Measurements from ENCODE around the gene KMT5C.

The KMT5C gene

DNA sequence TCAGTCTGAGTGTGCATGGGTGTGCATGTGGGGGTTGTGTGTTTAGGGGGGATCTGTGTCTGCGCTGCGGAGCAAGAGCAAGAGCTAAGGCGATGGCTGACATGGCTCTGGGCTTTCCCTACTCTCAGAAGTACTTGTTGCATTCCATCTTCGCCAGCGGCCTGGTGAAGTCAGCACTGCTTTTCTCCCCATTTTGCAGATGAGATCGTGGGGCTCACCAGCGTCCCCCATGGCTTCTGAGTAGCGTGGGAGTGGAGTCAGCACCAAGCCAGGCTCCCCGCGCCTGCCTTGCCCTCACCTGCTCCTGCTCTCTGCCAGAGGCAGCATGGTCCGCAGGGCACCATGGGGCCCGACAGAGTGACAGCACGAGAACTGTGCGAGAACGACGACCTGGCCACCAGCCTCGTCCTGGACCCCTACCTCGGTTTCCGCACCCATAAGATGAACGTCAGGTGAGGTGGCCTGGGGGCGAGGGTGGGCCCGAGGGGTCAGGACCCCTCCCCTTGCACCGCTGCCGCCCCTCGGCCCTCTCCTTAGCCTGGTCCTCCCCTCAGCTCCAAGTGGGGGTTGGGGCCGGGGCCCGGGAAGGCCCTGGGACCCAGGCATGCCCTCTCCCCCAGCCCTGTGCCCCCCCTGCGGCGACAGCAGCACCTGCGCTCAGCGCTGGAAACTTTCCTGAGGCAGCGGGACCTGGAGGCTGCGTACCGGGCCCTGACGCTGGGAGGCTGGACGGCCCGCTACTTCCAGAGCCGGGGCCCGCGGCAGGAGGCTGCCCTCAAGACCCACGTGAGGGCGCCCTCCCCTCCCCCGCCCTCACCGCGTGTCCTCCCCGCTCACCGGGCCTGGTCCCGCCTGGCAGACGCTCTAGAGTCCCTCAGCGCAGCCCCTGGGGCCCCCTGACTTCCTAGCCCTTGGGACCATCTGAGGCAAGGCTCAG lies 2.2 kb downstream of the KMT5C start:
- Histone ChIP-seq H3K27ac (ENCODE audit: poor library complexity, severe bottlenecking) (peak overlapping the region; percentile 80), H3K4me1 (ENCODE audit: insufficient read depth, poor library complexity, severe bottlenecking) (peaks cover 29% of the 10 kb centered on the region), H3K36me3 (ENCODE audit: low read depth) (peaks cover 13% of the 10 kb centered on the region; the same call in 1 of the 2 replicates), H3K27me3 (ENCODE audit: insufficient read depth, poor library complexity, severe bottlenecking) (no peaks in the 10 kb centered on the region), H3K9me3 (ENCODE audit: severe bottlenecking) (no peaks in the 10 kb centered on the region), H3K4me3 (ENCODE audit: severe bottlenecking) (no peak overlapping the region)
- DNase-seq (ENCODE audit: low spot score) (no peak), ATAC-seq (ENCODE audit: low read depth) (no peak)
- TF ChIP-seq, protein P1, sequence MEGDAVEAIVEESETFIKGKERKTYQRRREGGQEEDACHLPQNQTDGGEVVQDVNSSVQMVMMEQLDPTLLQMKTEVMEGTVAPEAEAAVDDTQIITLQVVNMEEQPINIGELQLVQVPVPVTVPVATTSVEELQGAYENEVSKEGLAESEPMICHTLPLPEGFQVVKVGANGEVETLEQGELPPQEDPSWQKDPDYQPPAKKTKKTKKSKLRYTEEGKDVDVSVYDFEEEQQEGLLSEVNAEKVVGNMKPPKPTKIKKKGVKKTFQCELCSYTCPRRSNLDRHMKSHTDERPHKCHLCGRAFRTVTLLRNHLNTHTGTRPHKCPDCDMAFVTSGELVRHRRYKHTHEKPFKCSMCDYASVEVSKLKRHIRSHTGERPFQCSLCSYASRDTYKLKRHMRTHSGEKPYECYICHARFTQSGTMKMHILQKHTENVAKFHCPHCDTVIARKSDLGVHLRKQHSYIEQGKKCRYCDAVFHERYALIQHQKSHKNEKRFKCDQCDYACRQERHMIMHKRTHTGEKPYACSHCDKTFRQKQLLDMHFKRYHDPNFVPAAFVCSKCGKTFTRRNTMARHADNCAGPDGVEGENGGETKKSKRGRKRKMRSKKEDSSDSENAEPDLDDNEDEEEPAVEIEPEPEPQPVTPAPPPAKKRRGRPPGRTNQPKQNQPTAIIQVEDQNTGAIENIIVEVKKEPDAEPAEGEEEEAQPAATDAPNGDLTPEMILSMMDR (IDR thresholded peaks at IDR 0.05; ENCODE audit: poor library complexity, severe bottlenecking), result no peak

DNA sequence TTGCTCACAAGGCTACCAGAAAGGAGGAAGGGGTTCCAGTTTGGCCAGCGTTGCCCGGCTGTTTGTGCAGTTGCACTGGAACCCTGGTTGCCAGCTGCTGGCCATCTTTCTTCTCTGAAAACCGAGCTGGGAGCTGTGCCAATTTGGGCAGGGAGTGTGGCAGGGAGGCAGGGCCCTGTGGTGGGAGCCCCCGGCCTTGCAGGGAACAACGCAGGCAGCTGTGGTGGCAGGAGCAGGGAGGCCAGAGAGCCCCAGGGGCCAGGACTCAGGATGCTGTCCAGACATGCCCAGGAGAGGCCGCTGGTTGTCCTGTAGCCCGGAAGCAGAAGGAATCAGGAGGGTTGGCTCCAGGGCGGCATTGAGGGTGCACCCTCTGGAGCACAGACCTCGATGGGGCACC lies 4.8 kb downstream of the KMT5C start:
- peaks cover 13% of the 10 kb centered on the region; the same call in 1 of the 2 replicates for H3K36me3 ChIP-seq (ENCODE audit: low read depth)
- peaks cover 23% of the 10 kb centered on the region for H3K4me1 ChIP-seq (ENCODE audit: insufficient read depth, poor library complexity, severe bottlenecking)
- H3K27me3 ChIP-seq (ENCODE audit: insufficient read depth, poor library complexity, severe bottlenecking), result no peaks in the 10 kb centered on the region
- peak; percentile 46 for ATAC-seq (ENCODE audit: low read depth)
- H3K27ac ChIP-seq (ENCODE audit: poor library complexity, severe bottlenecking), result peak overlapping the region; percentile 59
- DNase-seq (ENCODE audit: low spot score), result peak; percentile 85
- TF ChIP-seq, protein P1 (IDR thresholded peaks at IDR 0.05; ENCODE audit: poor library complexity, severe bottlenecking), result peak; percentile 40
- H3K4me3 ChIP-seq (ENCODE audit: severe bottlenecking), result no peak overlapping the region
- H3K9me3 ChIP-seq (ENCODE audit: severe bottlenecking), result no peaks in the 10 kb centered on the region

DNA sequence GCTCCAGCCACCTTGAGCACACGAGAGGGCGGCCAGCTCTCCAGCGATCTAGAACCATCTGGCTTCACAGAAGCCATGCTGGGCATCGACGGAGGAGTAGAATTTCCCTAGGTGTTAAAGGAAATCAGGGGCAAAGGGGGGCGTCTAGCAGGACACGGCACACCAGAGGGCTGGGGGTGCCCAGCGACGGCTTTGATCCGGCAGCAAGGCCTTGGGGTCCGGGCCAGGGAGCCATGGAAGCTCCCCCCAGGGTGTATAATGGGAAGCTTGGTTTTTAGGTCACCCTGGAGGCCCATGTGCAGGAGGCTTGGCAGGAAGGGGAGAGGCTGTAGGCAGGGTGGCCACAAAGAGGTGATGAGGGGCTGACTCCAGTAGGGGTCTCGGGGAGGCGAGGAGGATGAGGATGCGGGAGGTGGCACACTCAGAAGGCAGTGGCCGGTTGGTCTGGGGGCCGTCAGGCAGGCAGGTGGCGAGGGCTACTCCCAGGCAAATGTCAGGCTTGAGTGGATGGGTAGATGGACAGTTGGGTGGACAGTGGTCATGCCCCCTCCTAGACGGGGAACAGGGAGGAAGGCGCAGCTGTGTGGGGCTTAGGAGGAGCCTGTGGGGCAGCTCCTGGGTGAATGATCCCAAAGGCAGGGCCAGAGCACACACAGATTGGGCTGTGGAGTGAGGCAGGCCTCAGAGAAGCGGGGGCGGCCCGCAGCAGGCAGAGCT lies 5.6 kb downstream of the KMT5C start:
- Histone ChIP-seq H3K27me3 (ENCODE audit: insufficient read depth, poor library complexity, severe bottlenecking) (no peaks in the 10 kb centered on the region), H3K4me3 (ENCODE audit: severe bottlenecking) (no peak overlapping the region), H3K4me1 (ENCODE audit: insufficient read depth, poor library complexity, severe bottlenecking) (peaks cover 23% of the 10 kb centered on the region), H3K27ac (ENCODE audit: poor library complexity, severe bottlenecking) (peak overlapping the region; percentile 59), H3K36me3 (ENCODE audit: low read depth) (peaks cover 13% of the 10 kb centered on the region; the same call in 1 of the 2 replicates), H3K9me3 (ENCODE audit: severe bottlenecking) (no peaks in the 10 kb centered on the region)
- TF ChIP-seq, protein P1 (IDR thresholded peaks at IDR 0.05; ENCODE audit: poor library complexity, severe bottlenecking), result no peak
- no peak for DNase-seq (ENCODE audit: low spot score)
- ATAC-seq (ENCODE audit: low read depth), result no peak; the same call in 2 of the 3 replicates

DNA sequence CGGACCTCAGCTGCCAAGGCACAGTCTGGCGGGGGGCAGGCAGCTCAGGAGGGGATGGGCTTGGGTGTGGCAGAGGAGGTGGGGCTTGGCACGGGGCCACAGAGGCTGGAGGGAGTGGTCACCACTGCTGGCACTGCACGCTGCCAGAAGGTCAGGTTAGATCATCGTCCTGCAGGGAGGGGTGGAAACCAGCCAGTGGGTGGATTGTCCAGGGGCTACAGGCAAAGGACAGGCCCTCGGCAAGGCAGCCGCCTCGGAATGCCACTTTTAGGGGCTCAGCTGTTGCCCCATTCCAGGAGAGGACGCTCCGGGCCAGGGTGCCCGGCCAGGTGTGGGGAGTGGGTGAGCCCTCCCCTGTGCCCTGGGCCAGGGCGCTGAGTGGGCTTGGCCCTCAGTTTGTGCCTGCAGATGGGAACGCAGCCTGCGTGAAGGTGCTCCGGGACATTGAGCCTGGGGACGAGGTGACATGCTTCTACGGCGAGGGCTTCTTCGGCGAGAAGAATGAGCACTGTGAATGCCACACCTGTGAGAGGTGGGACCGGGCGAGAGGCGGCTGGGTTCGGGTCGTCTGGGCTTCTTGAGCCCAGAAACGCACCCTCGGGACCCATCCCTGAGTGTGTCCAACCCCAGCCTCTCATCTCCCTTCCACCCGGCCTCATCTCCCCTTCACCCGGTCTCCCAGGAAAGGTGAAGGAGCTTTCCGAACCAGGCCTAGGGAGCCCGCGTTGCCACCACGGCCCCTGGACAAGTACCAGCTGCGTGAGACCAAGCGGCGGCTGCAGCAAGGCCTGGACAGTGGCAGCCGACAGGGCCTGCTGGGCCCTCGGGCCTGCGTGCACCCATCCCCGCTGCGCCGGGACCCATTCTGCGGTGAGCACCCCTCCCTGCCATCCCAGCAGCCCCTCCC lies 6.4 kb downstream of the KMT5C start:
- H3K9me3 ChIP-seq (ENCODE audit: severe bottlenecking), result no peaks in the 10 kb centered on the region
- peaks cover 23% of the 10 kb centered on the region for H3K4me1 ChIP-seq (ENCODE audit: insufficient read depth, poor library complexity, severe bottlenecking)
- peaks cover 13% of the 10 kb centered on the region; the same call in 1 of the 2 replicates for H3K36me3 ChIP-seq (ENCODE audit: low read depth)
- no peak overlapping the region for H3K4me3 ChIP-seq (ENCODE audit: severe bottlenecking)
- TF ChIP-seq, protein P1 (IDR thresholded peaks at IDR 0.05; ENCODE audit: poor library complexity, severe bottlenecking), result no peak
- peak overlapping the region; percentile 59 for H3K27ac ChIP-seq (ENCODE audit: poor library complexity, severe bottlenecking)
- H3K27me3 ChIP-seq (ENCODE audit: insufficient read depth, poor library complexity, severe bottlenecking), result no peaks in the 10 kb centered on the region
- DNase-seq (ENCODE audit: low spot score) (peak; percentile 84), ATAC-seq (ENCODE audit: low read depth) (peak; percentile 43)
